HCT116 (cell line): ENCODE data around the gene SMAD2. TPM values are rescaled to one million over a fixed set of nuclear protein-coding genes. Genes with fewer than 3 reads are reported as not detected.

ENCODE experiments used
- ATAC-seq: fragments of 200-7000 bp; cut with Tn5 transposase; 2 replicates; pipeline ENCODE4 v1.9.1; 2020; ENCODE audit warnings: mild to moderate bottlenecking, moderate library complexity
- BruUV-seq: library from RNA; stranded (reverse); fragments of 400-500 nt; replicated peaks from 2 replicates; lab custom pipeline; 2021; lab: Mats Ljungman, UMichigan
- CTCF ChIA-PET: fragments of 300-600 bp; sonication (Branson Sonifier 250); formaldehyde crosslinking; loops from one replicate; lab custom pipeline; 2021; ENCODE audit warnings: antibody characterized with exemption; lab: Charles Lee
- POLR2A ChIA-PET: fragments of 300-600, 350-600 bp; sonication (Branson Sonifier 250); formaldehyde crosslinking; loops from one replicate; lab custom pipeline; 2021; ENCODE audit warnings: antibody characterized with exemption; lab: Charles Lee
- RAD21 ChIA-PET, 2 experiments: fragments of 300-600 bp; sonication (Branson Sonifier 250); formaldehyde crosslinking; loops; one replicate each; lab custom pipeline; 2023; ENCODE audit warnings: low total read pairs in 2 of 2; ENCODE audit not compliant: uncharacterized antibody in 2 of 2, unreplicated experiment in 2 of 2, low non-redundant PET in 1 of 2; lab: Charles Lee
- DNase-seq: peaks from one replicate; pipeline ENCODE4 v3.0.0-alpha.2; 2010; ENCODE audit warnings: low read depth, low spot score
- H2AFZ ChIP-seq: fragments of 200-600 bp; shearing (Covaris generic), sonication (generic); 2 replicates; pipeline ENCODE4 v1.6.1; 2017; ENCODE audit warnings: low read depth, mixed run types, mixed read lengths, antibody characterized with exemption, low read length; ENCODE audit not compliant: poor library complexity, severe bottlenecking
- H3K27ac ChIP-seq: 2 replicates; pipeline ENCODE4 v1.5.1; 2012; ENCODE audit warnings: low read depth, low read length
- H3K27me3 ChIP-seq: fragments of 200-600 bp; sonication (generic); 2 replicates; pipeline ENCODE4 v1.6.1; 2016; ENCODE audit warnings: mixed run types, low read length, mixed read lengths; ENCODE audit not compliant: insufficient read depth
- H3K36me3 ChIP-seq, 2 experiments: fragments of 200-500 bp in 1 of 2; fragments of 200-600 bp in 1 of 2; sonication (Bioruptor generic) in 1 of 2; sonication (generic) in 1 of 2; 2 replicates each; pipeline versions ENCODE4 v1.5.1 to v1.6.1; 2014 to 2016; ENCODE audit warnings: low read length in 2 of 2, inconsistent platforms in 1 of 2, mixed read lengths in 1 of 2, mixed run types in 1 of 2; ENCODE audit not compliant: insufficient read depth in 2 of 2, control insufficient read depth in 1 of 2
- H3K4me1 ChIP-seq, 2 experiments: fragments of 200-600 bp in 1 of 2; sonication (generic) in 1 of 2; 2 replicates each; pipeline versions ENCODE4 v1.5.1 to v1.6.1; 2012 to 2017; ENCODE audit warnings: low read length in 2 of 2, inconsistent platforms in 1 of 2, mild to moderate bottlenecking in 1 of 2, mixed read lengths in 1 of 2, mixed run types in 1 of 2, moderate library complexity in 1 of 2; ENCODE audit not compliant: insufficient read depth in 2 of 2, control insufficient read depth in 1 of 2
- H3K4me2 ChIP-seq: fragments of 200-600 bp; sonication (generic); 2 replicates; pipeline ENCODE4 v1.6.1; 2017; ENCODE audit warnings: mixed run types, low read length, mixed read lengths
- H3K4me3 ChIP-seq, 2 experiments: fragments of 200-600 bp in 1 of 2; sonication (generic) in 1 of 2; replicated peaks in 1 of 2; 2 replicates each; pipeline ENCODE4 v1.5.1; 2011 to 2016; ENCODE audit warnings: low read length in 2 of 2, control low read depth in 1 of 2, low read depth in 1 of 2, mild to moderate bottlenecking in 1 of 2, mixed read lengths in 1 of 2, mixed run types in 1 of 2
- H3K79me2 ChIP-seq: fragments of 200-600 bp; sonication (generic); 2 replicates; pipeline ENCODE4 v1.6.1; 2017; ENCODE audit warnings: mild to moderate bottlenecking, mixed run types, low read length, moderate library complexity, mixed read lengths; ENCODE audit not compliant: insufficient read depth
- H3K9ac ChIP-seq: fragments of 200-600 bp; sonication (generic); 2 replicates; pipeline ENCODE4 v1.6.1; 2016; ENCODE audit warnings: low read length, mixed read lengths
- H3K9me2 ChIP-seq: fragments of 200-600 bp; sonication (generic), shearing (Covaris generic); 2 replicates; pipeline ENCODE4 v1.6.1; 2017; ENCODE audit warnings: mixed run types, mild to moderate bottlenecking, moderate library complexity; ENCODE audit not compliant: insufficient read depth
- H3K9me3 ChIP-seq, 2 experiments: fragments of 200-500 bp in 1 of 2; fragments of 200-600 bp in 1 of 2; sonication (Bioruptor generic) in 1 of 2; sonication (generic) in 1 of 2; 2 replicates each; pipeline ENCODE4 v1.6.1; 2014 to 2017; ENCODE audit warnings: low read length in 2 of 2, mixed read lengths in 2 of 2, inconsistent platforms in 1 of 2, low read depth in 1 of 2, mild to moderate bottlenecking in 1 of 2, mixed run types in 1 of 2, moderate library complexity in 1 of 2; ENCODE audit not compliant: control insufficient read depth in 1 of 2, insufficient read depth in 1 of 2
- H4K20me1 ChIP-seq: fragments of 200-600 bp; sonication (generic), shearing (Covaris generic); 2 replicates; pipeline ENCODE4 v1.6.1; 2017; ENCODE audit warnings: mixed run types, mild to moderate bottlenecking, moderate library complexity; ENCODE audit not compliant: insufficient read depth
- EGR1 ChIP-seq: IDR thresholded peaks from 2 replicates; pipeline ENCODE4 v1.6.1; 2012; ENCODE audit warnings: low read depth
- ELF1 ChIP-seq: IDR thresholded peaks from 2 replicates; pipeline ENCODE4 v1.6.1; 2012; ENCODE audit warnings: low read depth, borderline replicate concordance
- EZH2 ChIP-seq: fragments of 200-600 bp; sonication (generic); IDR thresholded peaks from 2 replicates; pipeline ENCODE4 v1.6.1; 2017; ENCODE audit warnings: antibody characterized with exemption, mixed run types
- FOSL1 ChIP-seq: IDR thresholded peaks from 2 replicates; pipeline ENCODE4 v1.6.1; 2012; ENCODE audit warnings: low read depth
- MAX ChIP-seq: IDR thresholded peaks from 2 replicates; pipeline ENCODE4 v1.6.1; 2012
- POLR2A ChIP-seq: IDR thresholded peaks from 2 replicates; pipeline ENCODE4 v1.7.0; 2011; ENCODE audit warnings: borderline replicate concordance; ENCODE audit not compliant: insufficient read depth, insufficient read length; ENCODE audit errors: extremely low read depth
- SIN3A ChIP-seq: IDR thresholded peaks from 2 replicates; pipeline ENCODE4 v1.6.1; 2012; ENCODE audit warnings: low read depth
- SP1 ChIP-seq: IDR thresholded peaks from 2 replicates; pipeline ENCODE4 v1.6.1; 2012; ENCODE audit warnings: low read depth
- SRF ChIP-seq: IDR thresholded peaks from 2 replicates; pipeline ENCODE4 v1.6.1; 2012; ENCODE audit warnings: low read depth
- TCF7L2 ChIP-seq: IDR thresholded peaks from 2 replicates; pipeline ENCODE4 v1.7.0; 2011; ENCODE audit warnings: borderline replicate concordance, inconsistent platforms; ENCODE audit not compliant: insufficient read depth, insufficient read length; ENCODE audit errors: extremely low read depth
- YY1 ChIP-seq: IDR thresholded peaks from 2 replicates; pipeline ENCODE4 v1.6.1; 2011; ENCODE audit warnings: low read length, low read depth, moderate library complexity, mild to moderate bottlenecking; ENCODE audit not compliant: insufficient replicate concordance; ENCODE audit errors: extremely low read depth
- ZNF274 ChIP-seq: fragments of 200-500 bp; sonication (Bioruptor generic); IDR thresholded peaks from 2 replicates; pipeline ENCODE4 v1.6.1; 2014; ENCODE audit warnings: mild to moderate bottlenecking, low read depth, low read length, inconsistent platforms
- intact Hi-C: fragments of 100-400 bp; cut with micrococcal nuclease; formaldehyde crosslinking; loops from 2 replicates; pipeline ENCODE4 v1.10.0; 2022
- total RNA-seq: library from RNA; stranded (reverse); gene quantifications from one replicate; pipeline ENCODE4 v1.2.1, GENCODE V29; 2021; ENCODE audit not compliant: unreplicated experiment
- TF ChIP-seq, protein P1 (sequence below), 3 experiments: fragments of 200-600 bp in 1 of 3; sonication (generic) in 1 of 3; IDR thresholded peaks in 2 of 3; conservative IDR thresholded peaks in 1 of 3; 2 replicates each; pipeline ENCODE4 v1.5.1; 2012 to 2017; ENCODE audit warnings: low read depth in 2 of 3, low read length in 2 of 3, antibody characterized with exemption in 1 of 3, borderline replicate concordance in 1 of 3, control low read depth in 1 of 3, mild to moderate bottlenecking in 1 of 3, mixed read lengths in 1 of 3, mixed run types in 1 of 3, moderate library complexity in 1 of 3; ENCODE audit not compliant: insufficient read depth in 1 of 3

The SMAD2 gene
- total RNA-seq, 1 experiment from 2014 or later = 130 TPM

DNA sequence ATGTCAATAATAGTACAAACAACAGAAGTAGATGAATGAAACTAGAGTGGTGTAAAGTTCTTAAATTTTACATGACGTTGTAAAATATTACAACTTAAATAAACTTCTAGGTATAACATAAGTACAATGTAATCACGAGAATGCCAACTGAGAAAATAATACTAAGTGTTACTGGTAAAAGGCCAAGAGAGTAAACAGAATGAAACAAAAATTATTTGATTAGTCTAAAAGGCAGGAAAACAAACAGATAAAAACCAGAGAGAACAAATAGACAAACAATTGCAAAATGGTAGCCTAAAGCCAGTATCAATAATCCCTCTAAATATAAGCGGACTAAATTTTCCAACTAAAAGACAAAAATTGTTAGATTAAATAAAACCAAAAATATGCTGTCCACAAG, 71.9 kb downstream of the SMAD2 start:
- ChIA-PET CTCF (no interaction called here), POLR2A (no interaction called here), RAD21 (no interaction called here)
- Histone ChIP-seq H3K4me2 (no peak overlapping the region), H3K27me3 (no peaks in the 10 kb centered on the region), H3K36me3 (peaks cover under 1 to 42% of the 10 kb centered on the region in 2 experiments; a peak in 3 of 4 replicates), H3K79me2 (no peaks in the 10 kb centered on the region; the same call in 1 of the 2 replicates), H3K27ac (no peak overlapping the region), H3K9me3 (peaks cover 0 to 9% of the 10 kb centered on the region in 2 experiments; a peak in 2 of 4 replicates), H3K4me3 (no peak overlapping the region), H3K4me1 (no peaks in the 10 kb centered on the region), H3K9me2 (no peaks in the 10 kb centered on the region), H2AFZ (no peak overlapping the region), H3K9ac (no peak overlapping the region), H4K20me1 (no peaks in the 10 kb centered on the region)
- ATAC-seq (no peak), DNase-seq (no peak)
- no TSS peak for BruUV-seq
- TF ChIP-seq ZNF274 = no peak
- TF ChIP-seq, protein P1, sequence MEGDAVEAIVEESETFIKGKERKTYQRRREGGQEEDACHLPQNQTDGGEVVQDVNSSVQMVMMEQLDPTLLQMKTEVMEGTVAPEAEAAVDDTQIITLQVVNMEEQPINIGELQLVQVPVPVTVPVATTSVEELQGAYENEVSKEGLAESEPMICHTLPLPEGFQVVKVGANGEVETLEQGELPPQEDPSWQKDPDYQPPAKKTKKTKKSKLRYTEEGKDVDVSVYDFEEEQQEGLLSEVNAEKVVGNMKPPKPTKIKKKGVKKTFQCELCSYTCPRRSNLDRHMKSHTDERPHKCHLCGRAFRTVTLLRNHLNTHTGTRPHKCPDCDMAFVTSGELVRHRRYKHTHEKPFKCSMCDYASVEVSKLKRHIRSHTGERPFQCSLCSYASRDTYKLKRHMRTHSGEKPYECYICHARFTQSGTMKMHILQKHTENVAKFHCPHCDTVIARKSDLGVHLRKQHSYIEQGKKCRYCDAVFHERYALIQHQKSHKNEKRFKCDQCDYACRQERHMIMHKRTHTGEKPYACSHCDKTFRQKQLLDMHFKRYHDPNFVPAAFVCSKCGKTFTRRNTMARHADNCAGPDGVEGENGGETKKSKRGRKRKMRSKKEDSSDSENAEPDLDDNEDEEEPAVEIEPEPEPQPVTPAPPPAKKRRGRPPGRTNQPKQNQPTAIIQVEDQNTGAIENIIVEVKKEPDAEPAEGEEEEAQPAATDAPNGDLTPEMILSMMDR (IDR thresholded peaks at IDR 0.05 in 2 of 3, conservative IDR thresholded peaks at IDR 0.05 in 1 of 3; ENCODE audit: borderline replicate concordance in 1 of 3, insufficient read depth in 1 of 3, low read depth in 2 of 3, low read length in 2 of 3) = no peak
- TF ChIP-seq SRF = no peak
- no peak for TF ChIP-seq YY1
- no peak for TF ChIP-seq TCF7L2
- no peak for TF ChIP-seq SIN3A
- no peak for TF ChIP-seq ELF1
- no peak for TF ChIP-seq SP1
- no peak for TF ChIP-seq FOSL1
- TF ChIP-seq EGR1 = no peak
- TF ChIP-seq MAX = no peak
- TF ChIP-seq POLR2A = no peak
- TF ChIP-seq EZH2 = no peak
- intact Hi-C loops = no loop called here
